Measurements from ENCODE around the gene HIRA. TPM values are rescaled to one million over a fixed set of nuclear protein-coding genes. Genes with fewer than 3 reads are reported as not detected.

Gene HIRA
- total and polyA plus RNA-seq, 9 of the 15 experiments (the other 6 are each of a cell fraction or from before 2014, with no cell fraction given), result 0.96 to 132 (median 58.4) TPM

GRCh38 chr22:19479355-19480172 lies 48.0 kb upstream of the HIRA start, which contains the start of gene CDC45 (continued):
- TF ChIP-seq, protein P1, sequence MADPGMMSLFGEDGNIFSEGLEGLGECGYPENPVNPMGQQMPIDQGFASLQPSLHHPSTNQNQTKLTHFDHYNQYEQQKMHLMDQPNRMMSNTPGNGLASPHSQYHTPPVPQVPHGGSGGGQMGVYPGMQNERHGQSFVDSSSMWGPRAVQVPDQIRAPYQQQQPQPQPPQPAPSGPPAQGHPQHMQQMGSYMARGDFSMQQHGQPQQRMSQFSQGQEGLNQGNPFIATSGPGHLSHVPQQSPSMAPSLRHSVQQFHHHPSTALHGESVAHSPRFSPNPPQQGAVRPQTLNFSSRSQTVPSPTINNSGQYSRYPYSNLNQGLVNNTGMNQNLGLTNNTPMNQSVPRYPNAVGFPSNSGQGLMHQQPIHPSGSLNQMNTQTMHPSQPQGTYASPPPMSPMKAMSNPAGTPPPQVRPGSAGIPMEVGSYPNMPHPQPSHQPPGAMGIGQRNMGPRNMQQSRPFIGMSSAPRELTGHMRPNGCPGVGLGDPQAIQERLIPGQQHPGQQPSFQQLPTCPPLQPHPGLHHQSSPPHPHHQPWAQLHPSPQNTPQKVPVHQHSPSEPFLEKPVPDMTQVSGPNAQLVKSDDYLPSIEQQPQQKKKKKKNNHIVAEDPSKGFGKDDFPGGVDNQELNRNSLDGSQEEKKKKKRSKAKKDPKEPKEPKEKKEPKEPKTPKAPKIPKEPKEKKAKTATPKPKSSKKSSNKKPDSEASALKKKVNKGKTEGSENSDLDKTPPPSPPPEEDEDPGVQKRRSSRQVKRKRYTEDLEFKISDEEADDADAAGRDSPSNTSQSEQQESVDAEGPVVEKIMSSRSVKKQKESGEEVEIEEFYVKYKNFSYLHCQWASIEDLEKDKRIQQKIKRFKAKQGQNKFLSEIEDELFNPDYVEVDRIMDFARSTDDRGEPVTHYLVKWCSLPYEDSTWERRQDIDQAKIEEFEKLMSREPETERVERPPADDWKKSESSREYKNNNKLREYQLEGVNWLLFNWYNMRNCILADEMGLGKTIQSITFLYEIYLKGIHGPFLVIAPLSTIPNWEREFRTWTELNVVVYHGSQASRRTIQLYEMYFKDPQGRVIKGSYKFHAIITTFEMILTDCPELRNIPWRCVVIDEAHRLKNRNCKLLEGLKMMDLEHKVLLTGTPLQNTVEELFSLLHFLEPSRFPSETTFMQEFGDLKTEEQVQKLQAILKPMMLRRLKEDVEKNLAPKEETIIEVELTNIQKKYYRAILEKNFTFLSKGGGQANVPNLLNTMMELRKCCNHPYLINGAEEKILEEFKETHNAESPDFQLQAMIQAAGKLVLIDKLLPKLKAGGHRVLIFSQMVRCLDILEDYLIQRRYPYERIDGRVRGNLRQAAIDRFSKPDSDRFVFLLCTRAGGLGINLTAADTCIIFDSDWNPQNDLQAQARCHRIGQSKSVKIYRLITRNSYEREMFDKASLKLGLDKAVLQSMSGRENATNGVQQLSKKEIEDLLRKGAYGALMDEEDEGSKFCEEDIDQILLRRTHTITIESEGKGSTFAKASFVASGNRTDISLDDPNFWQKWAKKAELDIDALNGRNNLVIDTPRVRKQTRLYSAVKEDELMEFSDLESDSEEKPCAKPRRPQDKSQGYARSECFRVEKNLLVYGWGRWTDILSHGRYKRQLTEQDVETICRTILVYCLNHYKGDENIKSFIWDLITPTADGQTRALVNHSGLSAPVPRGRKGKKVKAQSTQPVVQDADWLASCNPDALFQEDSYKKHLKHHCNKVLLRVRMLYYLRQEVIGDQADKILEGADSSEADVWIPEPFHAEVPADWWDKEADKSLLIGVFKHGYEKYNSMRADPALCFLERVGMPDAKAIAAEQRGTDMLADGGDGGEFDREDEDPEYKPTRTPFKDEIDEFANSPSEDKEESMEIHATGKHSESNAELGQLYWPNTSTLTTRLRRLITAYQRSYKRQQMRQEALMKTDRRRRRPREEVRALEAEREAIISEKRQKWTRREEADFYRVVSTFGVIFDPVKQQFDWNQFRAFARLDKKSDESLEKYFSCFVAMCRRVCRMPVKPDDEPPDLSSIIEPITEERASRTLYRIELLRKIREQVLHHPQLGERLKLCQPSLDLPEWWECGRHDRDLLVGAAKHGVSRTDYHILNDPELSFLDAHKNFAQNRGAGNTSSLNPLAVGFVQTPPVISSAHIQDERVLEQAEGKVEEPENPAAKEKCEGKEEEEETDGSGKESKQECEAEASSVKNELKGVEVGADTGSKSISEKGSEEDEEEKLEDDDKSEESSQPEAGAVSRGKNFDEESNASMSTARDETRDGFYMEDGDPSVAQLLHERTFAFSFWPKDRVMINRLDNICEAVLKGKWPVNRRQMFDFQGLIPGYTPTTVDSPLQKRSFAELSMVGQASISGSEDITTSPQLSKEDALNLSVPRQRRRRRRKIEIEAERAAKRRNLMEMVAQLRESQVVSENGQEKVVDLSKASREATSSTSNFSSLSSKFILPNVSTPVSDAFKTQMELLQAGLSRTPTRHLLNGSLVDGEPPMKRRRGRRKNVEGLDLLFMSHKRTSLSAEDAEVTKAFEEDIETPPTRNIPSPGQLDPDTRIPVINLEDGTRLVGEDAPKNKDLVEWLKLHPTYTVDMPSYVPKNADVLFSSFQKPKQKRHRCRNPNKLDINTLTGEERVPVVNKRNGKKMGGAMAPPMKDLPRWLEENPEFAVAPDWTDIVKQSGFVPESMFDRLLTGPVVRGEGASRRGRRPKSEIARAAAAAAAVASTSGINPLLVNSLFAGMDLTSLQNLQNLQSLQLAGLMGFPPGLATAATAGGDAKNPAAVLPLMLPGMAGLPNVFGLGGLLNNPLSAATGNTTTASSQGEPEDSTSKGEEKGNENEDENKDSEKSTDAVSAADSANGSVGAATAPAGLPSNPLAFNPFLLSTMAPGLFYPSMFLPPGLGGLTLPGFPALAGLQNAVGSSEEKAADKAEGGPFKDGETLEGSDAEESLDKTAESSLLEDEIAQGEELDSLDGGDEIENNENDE (IDR thresholded peaks at IDR 0.05; ENCODE audit: low read depth, low read length), result peak; percentile 59
- TF ChIP-seq MBD2 (IDR thresholded peaks at IDR 0.05; ENCODE audit: borderline replicate concordance, low read depth) (no peak), ZFP30 (CRISPR knock-in tag; IDR thresholded peaks at IDR 0.05; ENCODE audit: borderline replicate concordance) (no peak), PPARD (CRISPR knock-in tag; IDR thresholded peaks at IDR 0.05) (no peak), ELF2 (CRISPR knock-in tag; IDR thresholded peaks at IDR 0.05) (peak; percentile 100), E2F3 (CRISPR knock-in tag; IDR thresholded peaks at IDR 0.05) (peak; percentile 98), MAFG (tag; conservative IDR thresholded peaks at IDR 0.05) (peak; percentile 37; the same call in 1 of the 2 replicates), NCOA1 (IDR thresholded peaks at IDR 0.05; ENCODE audit: low read depth) (no peak), BACH1 (tag; IDR thresholded peaks at IDR 0.05) (peak; percentile 99), TAF15 (IDR thresholded peaks at IDR 0.05; ENCODE audit: low read depth, low read length) (no peak), RBM15 (IDR thresholded peaks at IDR 0.05; ENCODE audit: insufficient read depth, low read length) (no peak), POLR3A (IDR thresholded peaks at IDR 0.05; ENCODE audit: borderline replicate concordance, extremely low read depth, insufficient read depth, insufficient read length) (no peak), PYGO2 (tag; IDR thresholded peaks at IDR 0.05) (peak; percentile 94)
- TF ChIP-seq, protein P2, sequence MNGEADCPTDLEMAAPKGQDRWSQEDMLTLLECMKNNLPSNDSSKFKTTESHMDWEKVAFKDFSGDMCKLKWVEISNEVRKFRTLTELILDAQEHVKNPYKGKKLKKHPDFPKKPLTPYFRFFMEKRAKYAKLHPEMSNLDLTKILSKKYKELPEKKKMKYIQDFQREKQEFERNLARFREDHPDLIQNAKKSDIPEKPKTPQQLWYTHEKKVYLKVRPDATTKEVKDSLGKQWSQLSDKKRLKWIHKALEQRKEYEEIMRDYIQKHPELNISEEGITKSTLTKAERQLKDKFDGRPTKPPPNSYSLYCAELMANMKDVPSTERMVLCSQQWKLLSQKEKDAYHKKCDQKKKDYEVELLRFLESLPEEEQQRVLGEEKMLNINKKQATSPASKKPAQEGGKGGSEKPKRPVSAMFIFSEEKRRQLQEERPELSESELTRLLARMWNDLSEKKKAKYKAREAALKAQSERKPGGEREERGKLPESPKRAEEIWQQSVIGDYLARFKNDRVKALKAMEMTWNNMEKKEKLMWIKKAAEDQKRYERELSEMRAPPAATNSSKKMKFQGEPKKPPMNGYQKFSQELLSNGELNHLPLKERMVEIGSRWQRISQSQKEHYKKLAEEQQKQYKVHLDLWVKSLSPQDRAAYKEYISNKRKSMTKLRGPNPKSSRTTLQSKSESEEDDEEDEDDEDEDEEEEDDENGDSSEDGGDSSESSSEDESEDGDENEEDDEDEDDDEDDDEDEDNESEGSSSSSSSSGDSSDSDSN (IDR thresholded peaks at IDR 0.05; ENCODE audit: borderline replicate concordance in 1 of 2, low read depth in 2 of 2, low read length in 2 of 2), result no peak
